Activated CD8-positive, alpha-beta memory T cell treated with anti-CD3 and anti-CD28 coated beads, Interleukin-2, amount 50 U/mL, for 1 hour (primary cell): ENCODE measurements around the gene SOD2.
"Not testable (repeated sequence)": the region's sequence is repeated elsewhere in the genome, so short reads cannot be mapped to it uniquely, and the experiment has no call there.

Source experiments
- DNase-seq: peaks from one replicate; pipeline ENCODE4 v3.0.0-alpha.2; 2020; ENCODE audit errors: extremely low read depth

Gene SOD2

DNA sequence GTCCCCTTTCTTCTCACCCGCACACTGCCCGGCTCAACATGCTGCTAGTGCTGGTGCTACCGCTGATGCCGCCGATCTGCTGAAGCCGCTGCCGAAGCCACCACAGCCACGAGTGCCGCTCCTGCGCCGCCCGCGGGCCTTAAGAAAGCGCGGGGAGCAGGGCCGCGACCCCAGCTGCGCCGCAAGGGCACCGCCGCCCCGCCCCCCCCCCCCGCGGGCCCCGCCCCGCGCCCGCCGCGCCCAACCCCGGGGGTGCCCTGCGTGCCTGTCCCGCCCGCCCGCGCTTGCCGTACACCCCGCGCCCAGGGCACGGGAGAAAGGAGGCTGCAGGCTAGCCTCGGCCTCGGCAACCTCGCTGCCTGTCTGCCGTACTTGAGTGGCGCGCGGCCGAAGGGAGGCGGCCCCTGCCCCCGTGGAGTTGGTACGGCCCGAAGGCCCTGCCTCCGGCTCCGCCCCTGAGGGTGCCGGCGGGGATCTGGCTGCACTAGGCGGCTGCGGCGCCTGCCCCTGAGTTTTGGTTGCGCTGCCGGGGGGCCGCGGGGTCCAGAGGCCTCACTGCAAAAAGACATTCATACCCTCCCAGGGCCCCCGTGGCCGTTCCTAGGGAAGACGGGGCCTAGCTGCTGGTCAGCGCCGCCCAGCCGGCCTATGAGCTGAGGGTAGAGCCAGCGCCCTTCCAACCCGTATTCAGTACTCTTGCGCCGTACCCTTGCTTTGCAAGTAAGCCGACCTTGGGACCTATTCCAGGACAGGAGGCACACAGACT is at the start of gene SOD2:
TSS of gene SOD2 (minus strand) at position 114 of the 766 bp plus-strand sequence. CDS start at position 40, 74 bp downstream.
- peak; percentile 36 for DNase-seq

GRCh38 chr6:159742165-159742564 is 49.1 kb upstream of the SOD2 start:
- no peak for DNase-seq

DNA sequence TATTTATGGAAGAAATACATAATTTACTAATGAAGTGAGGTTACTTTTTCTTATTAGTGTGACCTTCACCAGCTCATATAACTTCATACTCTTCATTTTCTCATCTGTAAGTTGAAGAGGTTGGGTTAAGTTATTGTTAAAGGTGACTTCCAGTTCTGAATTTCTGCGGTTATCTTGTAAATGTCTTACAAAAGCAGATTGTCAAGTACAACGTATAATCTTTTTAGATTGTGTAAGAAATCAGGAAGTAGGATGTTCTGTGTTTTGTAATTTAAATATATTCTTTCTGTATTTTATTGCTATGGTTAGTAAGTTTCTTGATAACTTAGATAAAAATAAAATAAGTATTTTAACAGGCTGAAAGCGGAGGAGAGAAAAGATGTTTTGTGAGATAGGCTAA is 46.3 kb upstream of the SOD2 start:
- DNase-seq = no peak

DNA sequence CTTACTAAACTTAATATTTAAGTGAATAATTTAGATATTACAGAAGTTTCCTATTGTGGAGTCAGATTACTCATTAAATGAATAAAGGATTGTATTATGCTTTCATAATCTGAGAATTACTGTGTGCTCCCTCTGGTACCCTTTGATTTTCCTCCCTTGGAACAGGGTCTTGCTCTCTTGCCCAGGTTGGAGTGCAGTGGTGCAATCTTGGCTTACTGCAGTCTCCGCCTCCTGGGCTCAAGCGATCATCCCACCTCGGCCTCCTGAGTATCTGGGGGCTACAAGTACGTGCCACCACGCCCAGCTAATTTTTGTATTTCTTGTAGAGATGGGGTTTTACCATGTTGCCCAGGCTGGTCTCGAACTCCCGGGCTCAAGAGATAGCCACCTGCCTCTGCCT is 43.9 kb upstream of the SOD2 start:
- no peak for DNase-seq

DNA sequence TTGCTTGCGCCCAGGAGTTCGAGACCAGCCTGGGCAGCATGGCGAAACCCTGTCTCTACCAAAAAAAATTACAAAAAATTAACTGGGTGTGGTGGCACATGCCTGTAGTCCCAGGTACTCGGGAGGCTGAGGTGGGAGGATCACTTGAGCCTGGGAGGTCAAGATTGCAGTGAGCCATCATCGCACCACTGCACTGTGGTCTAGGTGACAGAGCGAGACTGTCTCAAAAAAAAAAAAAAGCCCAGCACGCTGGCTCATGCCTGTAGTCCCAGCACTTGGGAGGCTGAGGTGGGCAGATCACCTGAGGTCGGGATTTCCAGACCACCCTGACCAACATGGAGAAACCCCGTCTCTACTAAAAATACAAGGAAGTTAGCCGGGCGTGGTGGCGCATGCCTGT is 40.4 kb upstream of the SOD2 start:
- DNase-seq = not testable (repeated sequence)

DNA sequence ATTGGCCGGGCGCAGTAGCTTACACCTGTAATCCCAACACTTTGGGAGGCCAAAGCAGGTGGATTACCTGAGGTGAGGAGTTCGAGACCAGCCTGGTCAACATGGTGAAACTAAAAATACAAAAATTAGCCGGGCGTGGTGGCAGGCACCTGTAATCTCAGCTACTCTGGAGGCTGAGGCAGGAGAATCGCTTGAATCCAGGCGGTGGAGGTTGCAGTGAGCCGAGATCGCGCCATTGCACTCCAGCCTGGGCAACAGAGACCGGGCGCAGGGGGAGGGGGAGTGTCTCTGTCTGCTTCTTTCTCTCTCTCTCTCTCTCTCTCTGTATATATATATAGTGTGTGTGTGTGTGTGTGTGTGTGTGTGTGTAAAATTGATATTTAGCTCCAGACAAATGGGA is 39.5 kb upstream of the SOD2 start:
- not testable (repeated sequence) for DNase-seq

- no peak for DNase-seq
Observed at GRCh38 chr6:159730332-159730676, 37.3 kb upstream of the SOD2 start.

DNA sequence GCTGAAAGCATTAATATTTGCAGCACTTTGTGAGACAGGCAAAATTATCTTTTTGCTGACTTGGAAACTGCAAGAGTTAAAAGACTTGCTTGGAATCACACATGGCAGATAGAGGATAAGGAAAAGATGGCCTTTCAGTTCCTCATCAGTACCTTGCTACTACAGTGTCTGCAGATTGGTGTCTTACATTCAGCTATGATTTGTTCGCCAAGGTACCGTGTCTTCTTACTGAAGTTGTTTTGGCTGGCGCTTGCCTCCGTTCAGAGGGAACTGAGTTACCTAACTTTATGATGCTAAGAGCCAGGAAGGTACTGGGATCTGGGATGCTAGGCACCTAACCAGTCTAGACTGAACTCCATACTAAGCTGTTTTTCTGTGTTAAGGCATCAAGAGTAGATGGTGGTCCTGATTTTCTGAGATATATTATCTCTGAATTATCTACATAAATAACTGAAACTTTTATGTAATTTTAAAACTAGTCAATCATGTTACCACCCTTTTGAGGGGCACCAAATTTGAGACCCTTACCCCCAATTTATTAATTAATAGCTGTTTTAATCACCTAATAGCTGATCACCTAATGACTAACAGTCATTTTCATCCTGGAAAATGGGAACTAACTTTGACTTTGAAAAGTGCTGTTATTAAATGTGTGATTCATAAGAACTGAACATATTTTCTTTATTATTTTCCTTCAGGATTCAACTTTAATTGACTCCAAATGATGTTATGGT is 36.7 kb upstream of the SOD2 start:
- DNase-seq = no peak

GRCh38 chr6:159728531-159728964 is 35.5 kb upstream of the SOD2 start:
- DNase-seq = no peak

DNA sequence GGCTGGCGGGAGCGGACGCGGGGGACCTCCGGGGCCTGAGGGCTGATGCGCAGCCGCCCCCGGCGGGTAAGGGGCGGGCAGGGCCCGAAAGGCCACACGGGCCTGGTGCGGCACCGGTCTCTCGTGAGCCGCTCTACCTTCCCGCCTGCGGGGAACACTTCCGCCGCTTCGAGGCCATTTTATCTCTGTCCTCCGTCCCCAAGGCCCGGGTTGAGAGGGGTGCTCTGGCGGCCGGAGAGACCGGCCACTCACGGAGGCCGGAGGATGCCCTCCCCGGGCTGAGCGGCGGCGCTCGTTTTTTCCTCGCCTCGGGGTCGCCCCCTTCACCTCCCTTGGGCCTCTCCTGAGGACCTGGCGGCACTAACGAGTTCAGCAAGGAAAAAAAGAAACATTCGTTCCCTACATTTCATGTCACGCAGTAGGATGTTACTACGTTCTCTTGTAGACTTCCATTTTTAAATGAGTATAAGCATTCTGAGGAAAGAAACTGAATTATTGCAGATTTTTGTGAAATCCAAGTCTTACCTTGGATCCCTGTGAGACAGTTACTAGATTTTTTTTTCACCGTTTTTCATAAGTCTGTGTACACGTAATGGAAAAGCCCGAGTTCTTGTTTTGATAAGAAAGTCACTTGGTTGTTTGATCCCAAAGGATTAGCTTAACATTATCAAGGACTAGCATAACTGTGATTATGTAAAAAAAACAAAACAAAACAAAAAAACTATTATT is 34.8 kb upstream of the SOD2 start:
- no peak for DNase-seq

DNA sequence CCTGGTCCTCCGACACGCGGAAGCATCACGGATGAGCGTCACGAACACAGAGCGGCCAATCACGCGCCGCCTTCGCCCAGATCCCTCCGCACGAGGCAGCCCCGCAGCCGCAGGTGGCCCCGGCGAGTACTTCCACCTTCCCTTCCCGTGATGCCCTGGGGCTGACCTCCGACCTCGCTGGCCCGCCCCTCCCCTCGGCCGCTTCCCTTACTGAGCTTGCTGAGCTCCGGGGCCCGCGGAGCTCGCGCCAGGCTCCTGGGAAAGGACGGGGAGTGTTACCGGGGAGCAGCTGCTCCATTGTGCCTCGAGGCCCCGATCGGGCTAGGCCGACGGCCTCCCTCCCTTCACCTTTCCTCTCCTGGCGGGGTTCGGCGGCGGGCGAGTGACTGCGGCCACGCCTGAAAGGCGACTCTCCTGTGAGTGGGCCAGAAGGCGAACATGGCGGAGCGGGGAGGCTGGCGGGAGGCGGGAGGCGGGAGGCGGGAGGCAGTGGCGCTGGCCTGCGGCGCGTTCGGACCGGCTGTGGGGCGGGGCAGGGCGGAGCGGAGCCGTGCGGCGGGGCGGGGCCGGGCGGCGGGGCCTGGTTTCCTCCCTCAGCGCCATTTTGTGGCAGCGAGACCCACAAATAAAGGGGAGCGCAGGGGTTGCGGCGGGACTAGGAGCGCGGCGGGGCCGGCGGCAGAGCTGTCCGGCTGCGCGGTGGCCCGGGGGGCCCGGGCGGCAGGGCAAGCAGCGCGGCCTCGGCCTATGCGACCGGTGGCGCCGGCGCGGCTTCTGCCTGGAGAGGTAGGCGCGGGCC is 34.1 kb upstream of the SOD2 start, which contains the start of gene WTAP:
TSS of gene WTAP (plus strand) at position 589 of the 799 bp plus-strand sequence. CDS start 8,760 bp downstream, outside the sequence.
- peak; percentile 95 for DNase-seq

DNA sequence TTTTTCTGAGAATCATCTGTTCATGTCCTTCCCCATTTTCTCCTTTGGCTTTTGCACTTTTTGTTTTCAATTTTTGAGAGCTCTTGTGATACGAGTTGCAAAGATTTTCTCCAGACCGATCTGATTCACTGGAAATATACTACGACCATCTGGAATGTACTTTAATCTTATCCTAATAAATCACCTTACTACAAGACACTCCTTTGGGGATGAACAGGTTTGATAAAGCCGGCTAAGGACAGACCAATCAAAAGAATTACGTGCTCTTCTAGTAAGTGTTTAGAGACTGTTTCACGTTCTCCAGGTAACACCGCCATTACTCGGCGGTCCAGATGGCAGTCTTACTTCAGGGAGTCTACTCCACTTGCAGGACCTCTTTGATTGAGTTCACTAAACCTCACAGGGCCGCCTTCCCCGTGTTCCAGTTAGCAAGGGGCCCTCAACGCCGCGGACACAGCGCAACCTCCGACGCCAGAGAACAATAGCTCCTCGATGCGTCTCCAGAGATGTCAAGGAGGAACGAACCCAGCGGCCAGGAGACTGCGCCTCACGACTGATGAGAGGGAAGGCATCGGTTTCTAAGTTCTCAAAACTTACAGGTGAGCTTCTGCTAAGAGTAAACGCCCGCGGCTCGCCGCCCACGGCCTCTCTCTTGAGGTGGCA is 33.3 kb upstream of the SOD2 start:
- DNase-seq = no peak

GRCh38 chr6:159725208-159725607 is 32.2 kb upstream of the SOD2 start:
- not testable (repeated sequence) for DNase-seq

GRCh38 chr6:159724778-159725177 is 31.7 kb upstream of the SOD2 start:
- DNase-seq = no peak

- DNase-seq = no peak
Observed at GRCh38 chr6:159723259-159723658, 30.2 kb upstream of the SOD2 start.

DNA sequence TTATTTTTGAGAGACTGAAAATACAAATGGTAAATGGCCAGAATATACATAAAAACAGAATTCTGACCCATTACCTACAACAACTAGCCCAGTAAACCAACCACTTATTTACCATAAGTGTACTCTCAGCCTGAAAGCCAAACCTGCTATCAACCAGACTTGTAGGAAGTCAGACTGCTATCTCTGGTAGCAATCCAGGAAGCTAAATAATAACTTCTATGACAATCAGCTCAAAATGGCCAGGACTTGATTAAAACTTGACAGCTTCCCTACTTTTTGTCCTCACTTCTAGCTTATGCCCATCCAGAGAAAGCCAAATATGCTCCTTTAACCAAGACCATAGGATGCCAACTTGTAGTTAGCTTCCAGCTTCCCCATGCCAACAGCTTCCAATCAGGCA is 29.6 kb upstream of the SOD2 start:
- DNase-seq = no peak

GRCh38 chr6:159721981-159722380 is 28.9 kb upstream of the SOD2 start:
- not testable (repeated sequence) for DNase-seq

DNA sequence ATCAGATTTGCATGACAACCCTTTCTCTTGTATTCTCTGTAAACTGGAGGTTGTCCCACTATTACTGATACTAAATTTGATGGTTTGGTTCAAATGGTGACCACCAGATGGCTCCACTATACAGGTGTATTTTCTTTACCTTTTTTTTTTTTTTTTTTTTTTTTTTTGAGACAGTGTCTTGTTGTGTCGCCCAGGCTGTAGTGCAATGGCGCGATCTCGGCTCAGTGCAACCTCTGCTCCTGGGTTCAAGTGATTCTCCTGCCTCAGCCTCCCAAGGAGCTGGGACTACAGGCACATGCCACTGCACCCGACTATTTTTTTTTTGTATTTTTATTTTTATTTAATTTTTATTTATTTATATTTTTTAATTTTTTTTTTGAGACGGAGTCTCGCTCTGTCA is 27.7 kb upstream of the SOD2 start:
- peak; percentile 26 for DNase-seq

DNA sequence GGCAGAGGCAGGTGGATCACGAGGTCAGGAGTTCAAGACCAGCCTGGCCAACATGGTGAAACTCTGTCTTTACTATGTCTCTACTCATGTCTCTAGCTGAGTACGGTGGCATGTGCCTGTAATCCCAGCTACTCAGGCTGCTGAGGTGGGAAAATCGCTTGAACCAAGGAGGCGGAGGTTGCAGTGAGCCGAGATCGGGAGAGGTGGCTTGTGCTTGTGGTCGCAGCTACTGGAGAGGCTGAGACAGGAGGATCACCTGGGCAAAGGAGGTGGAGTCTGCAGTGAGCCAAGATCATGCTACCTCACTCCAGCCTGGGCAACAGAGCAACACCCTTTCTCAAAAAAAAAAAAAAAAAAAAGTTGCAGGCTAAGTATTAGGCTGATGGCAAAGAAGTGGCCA is 26.2 kb upstream of the SOD2 start:
- no peak for DNase-seq

DNA sequence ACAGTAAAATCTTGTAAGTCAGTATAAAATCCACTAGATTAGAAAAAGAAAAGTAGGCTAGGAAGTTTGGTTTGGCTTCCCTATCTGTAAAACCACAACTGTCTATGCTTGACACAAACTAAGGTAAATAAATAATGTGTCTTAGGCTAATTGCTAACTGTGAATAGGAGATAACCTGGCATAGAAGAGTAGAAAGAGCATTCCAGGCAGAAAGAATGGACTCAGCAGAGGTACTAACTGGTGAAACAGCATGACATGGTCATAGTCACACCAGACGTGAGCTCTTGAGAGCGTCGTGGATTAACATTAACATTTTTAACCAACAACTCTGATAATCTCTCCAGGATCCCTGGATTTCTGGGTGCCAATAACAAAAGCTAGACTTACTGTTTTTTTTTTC is 25.6 kb upstream of the SOD2 start:
- no peak for DNase-seq
